RWPE2 (cell line): ENCODE results near the gene B3GAT1.

Experiments used
- ATAC-seq: fragments of 200-7000 bp; cut with Tn5 transposase; 3 replicates; pipeline ENCODE4 v1.9.1; 2021; ENCODE audit warnings: low read depth
- DNase-seq: peaks from one replicate; pipeline ENCODE4 v3.0.0-alpha.2; 2020; ENCODE audit warnings: low spot score
- H3K27ac ChIP-seq: fragments of 450-650 bp; 2 replicates; pipeline ENCODE4 v1.5.1; 2017; ENCODE audit warnings: mild to moderate bottlenecking; ENCODE audit not compliant: poor library complexity, severe bottlenecking
- H3K27me3 ChIP-seq: fragments of 250-450 bp; sonication (Bioruptor Pico); 2 replicates; pipeline ENCODE4 v1.5.1; 2021; ENCODE audit warnings: mild to moderate bottlenecking, moderate library complexity; ENCODE audit not compliant: insufficient read depth, poor library complexity, severe bottlenecking
- H3K36me3 ChIP-seq: fragments of 250-450 bp; sonication (Bioruptor Pico); 2 replicates; pipeline ENCODE4 v1.5.1; 2020; ENCODE audit warnings: low read depth, mild to moderate bottlenecking, moderate library complexity
- H3K4me1 ChIP-seq: fragments of 250-450 bp; sonication (Bioruptor Pico); 2 replicates; pipeline ENCODE4 v1.5.1; 2021; ENCODE audit warnings: mild to moderate bottlenecking, moderate library complexity; ENCODE audit not compliant: insufficient read depth, poor library complexity, severe bottlenecking
- H3K4me3 ChIP-seq: fragments of 250-450 bp; sonication (Bioruptor Pico); 2 replicates; pipeline ENCODE4 v1.5.1; 2021; ENCODE audit warnings: mild to moderate bottlenecking, moderate library complexity; ENCODE audit not compliant: severe bottlenecking
- H3K9me3 ChIP-seq: fragments of 250-450 bp; sonication (Bioruptor Pico); 2 replicates; pipeline ENCODE4 v1.5.1; 2021; ENCODE audit warnings: mild to moderate bottlenecking, moderate library complexity; ENCODE audit not compliant: severe bottlenecking
- TF ChIP-seq, protein P1 (sequence below): fragments of 450-650 bp; IDR thresholded peaks from one replicate; pipeline ENCODE4 v1.5.1; 2017; ENCODE audit warnings: mild to moderate bottlenecking, moderate library complexity; ENCODE audit not compliant: poor library complexity, severe bottlenecking

B3GAT1 gene

DNA sequence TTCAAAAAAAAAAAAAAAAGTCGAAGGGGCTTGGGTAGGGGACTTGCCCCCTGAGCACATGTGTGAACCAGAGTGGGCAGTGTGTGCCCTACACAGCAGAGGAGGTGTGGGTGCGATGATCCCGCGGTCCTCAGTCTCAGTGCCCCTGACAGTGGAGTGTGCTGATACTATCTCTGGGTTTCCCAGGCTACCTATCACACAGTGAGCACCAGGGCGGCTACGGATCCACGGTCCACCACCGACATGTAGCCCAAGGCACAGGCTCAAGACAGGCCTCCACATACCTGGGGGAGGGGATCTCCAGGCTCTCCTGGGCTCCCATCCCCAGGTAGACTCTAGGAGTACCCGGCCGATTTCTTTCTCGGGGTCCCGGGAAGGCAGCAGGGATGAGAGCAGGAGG, 9.1 kb downstream of the B3GAT1 start:
- no peaks in the 10 kb centered on the region for H3K9me3 ChIP-seq
- no peaks in the 10 kb centered on the region for H3K36me3 ChIP-seq
- no peak overlapping the region for H3K27ac ChIP-seq
- H3K4me3 ChIP-seq, result no peak overlapping the region
- TF ChIP-seq, protein P1, sequence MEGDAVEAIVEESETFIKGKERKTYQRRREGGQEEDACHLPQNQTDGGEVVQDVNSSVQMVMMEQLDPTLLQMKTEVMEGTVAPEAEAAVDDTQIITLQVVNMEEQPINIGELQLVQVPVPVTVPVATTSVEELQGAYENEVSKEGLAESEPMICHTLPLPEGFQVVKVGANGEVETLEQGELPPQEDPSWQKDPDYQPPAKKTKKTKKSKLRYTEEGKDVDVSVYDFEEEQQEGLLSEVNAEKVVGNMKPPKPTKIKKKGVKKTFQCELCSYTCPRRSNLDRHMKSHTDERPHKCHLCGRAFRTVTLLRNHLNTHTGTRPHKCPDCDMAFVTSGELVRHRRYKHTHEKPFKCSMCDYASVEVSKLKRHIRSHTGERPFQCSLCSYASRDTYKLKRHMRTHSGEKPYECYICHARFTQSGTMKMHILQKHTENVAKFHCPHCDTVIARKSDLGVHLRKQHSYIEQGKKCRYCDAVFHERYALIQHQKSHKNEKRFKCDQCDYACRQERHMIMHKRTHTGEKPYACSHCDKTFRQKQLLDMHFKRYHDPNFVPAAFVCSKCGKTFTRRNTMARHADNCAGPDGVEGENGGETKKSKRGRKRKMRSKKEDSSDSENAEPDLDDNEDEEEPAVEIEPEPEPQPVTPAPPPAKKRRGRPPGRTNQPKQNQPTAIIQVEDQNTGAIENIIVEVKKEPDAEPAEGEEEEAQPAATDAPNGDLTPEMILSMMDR, result no peak
- H3K4me1 ChIP-seq, result no peaks in the 10 kb centered on the region
- ATAC-seq, result no peak
- no peaks in the 10 kb centered on the region for H3K27me3 ChIP-seq
- DNase-seq, result no peak

DNA sequence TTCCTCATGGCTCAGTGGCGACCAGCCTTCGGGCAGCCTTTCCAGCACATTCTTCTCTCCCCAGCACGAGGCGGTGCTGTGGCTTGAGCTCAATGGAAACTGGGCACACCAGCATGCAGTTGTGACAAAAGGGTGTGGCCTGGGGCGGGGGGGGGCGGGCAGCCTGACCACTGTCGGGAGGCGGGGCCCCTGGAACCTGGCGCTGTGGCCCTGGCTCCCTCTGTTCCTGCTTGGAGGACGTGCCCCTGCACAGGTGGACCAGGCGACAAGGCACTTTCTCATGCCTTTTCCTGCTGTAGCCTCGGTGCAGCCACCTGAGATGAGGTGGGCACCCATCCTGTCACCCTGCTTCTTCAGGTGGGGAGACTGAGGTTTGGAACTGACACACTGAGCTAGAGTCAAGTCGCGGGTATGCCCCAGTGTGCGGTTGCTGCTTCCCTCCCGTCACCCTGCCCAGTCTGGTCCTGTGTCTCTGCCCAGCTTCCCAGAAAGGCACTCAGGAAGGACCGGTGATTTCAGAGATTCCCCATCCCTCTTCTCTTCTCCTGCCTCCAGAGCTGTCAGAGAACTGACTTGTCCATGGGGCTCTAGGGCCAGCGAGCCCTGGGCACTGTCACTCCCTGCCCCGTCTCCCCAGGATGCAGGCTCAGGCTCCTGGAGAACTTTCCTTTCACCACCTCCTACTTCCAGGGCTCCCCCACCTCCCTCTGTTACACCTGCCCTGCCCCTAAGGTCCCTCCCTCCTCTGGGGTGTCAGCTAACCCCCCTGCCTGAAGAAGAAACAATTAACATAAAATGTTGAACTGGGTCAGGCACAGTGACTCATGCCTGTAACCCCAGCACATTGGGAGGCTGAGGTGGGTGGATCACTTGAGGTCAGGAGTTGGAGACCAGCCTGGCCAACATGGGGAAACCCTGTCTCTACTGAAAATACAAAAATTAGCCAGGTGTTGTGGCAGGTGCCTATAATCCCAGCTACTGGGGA, 9.9 kb downstream of the B3GAT1 start:
- Histone ChIP-seq H3K36me3 (no peaks in the 10 kb centered on the region), H3K27ac (no peak overlapping the region), H3K27me3 (no peaks in the 10 kb centered on the region), H3K4me1 (no peaks in the 10 kb centered on the region), H3K9me3 (no peaks in the 10 kb centered on the region), H3K4me3 (no peak overlapping the region)
- TF ChIP-seq, protein P1, result no peak
- DNase-seq, result no peak
- no peak for ATAC-seq

DNA sequence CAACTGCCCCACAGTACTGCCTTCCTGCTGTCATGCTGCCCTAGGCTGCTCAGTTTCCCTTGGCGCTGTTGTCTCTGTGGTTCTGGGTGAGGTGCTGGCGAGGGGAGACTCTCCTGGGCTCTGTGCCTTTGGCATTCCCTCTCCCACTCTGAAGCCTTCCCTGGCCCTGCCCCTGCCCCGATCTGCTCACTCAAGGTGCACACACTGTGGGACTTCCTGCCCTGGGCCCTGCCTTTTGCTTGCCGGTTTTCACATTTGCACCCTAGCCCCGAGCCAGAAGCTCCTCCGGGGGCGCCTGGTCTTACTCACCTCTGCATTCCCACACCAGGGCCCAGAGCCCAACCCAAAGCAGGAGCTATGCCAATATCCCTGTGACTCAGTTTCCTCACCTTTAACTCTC, 12.0 kb downstream of the B3GAT1 start:
- Histone ChIP-seq H3K4me1 (no peaks in the 10 kb centered on the region), H3K27ac (no peak overlapping the region), H3K27me3 (no peaks in the 10 kb centered on the region), H3K9me3 (no peaks in the 10 kb centered on the region), H3K4me3 (no peak overlapping the region), H3K36me3 (no peaks in the 10 kb centered on the region)
- TF ChIP-seq, protein P1, result no peak
- no peak for ATAC-seq
- no peak for DNase-seq

DNA sequence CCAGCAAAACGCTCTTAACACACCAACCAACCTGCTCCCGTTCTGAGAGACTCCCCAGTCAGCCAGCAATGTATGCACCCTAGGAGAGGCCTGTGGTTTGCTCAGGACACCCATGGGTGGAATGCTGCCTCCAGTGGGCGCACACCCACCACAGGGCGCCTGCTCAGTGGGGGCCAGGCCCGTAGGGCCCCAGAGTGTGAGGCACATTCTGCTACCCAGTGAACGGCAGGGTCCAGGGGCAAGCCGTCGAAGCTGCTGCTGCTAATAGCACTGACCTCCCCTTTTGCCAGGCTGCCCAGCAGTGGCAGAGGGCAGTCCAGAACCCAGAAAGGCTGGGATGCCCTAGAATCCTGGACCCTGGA, 12.8 kb downstream of the B3GAT1 start:
- Histone ChIP-seq H3K27me3 (no peaks in the 10 kb centered on the region), H3K9me3 (no peaks in the 10 kb centered on the region), H3K4me3 (no peak overlapping the region), H3K4me1 (no peaks in the 10 kb centered on the region), H3K36me3 (no peaks in the 10 kb centered on the region), H3K27ac (no peak overlapping the region)
- DNase-seq, result no peak
- TF ChIP-seq, protein P1, result no peak
- ATAC-seq, result no peak

- H3K27me3 ChIP-seq, result no peaks in the 10 kb centered on the region
- H3K36me3 ChIP-seq, result no peaks in the 10 kb centered on the region
- TF ChIP-seq, protein P1, result no peak
- H3K27ac ChIP-seq, result no peak overlapping the region
- H3K4me3 ChIP-seq, result no peak overlapping the region
- no peak for ATAC-seq
- no peaks in the 10 kb centered on the region for H3K9me3 ChIP-seq
- no peaks in the 10 kb centered on the region for H3K4me1 ChIP-seq
- DNase-seq, result no peak
These were observed 13.3 kb downstream of the B3GAT1 start for GRCh38 chr11:134398644-134399292.
